AG20443 (cell line): ENCODE results near the gene ANXA6.

Source experiments
- DNase-seq: peaks from one replicate; pipeline ENCODE4 v3.0.0; 2012; ENCODE audit warnings: low spot score, mixed read lengths

The ANXA6 gene

DNA sequence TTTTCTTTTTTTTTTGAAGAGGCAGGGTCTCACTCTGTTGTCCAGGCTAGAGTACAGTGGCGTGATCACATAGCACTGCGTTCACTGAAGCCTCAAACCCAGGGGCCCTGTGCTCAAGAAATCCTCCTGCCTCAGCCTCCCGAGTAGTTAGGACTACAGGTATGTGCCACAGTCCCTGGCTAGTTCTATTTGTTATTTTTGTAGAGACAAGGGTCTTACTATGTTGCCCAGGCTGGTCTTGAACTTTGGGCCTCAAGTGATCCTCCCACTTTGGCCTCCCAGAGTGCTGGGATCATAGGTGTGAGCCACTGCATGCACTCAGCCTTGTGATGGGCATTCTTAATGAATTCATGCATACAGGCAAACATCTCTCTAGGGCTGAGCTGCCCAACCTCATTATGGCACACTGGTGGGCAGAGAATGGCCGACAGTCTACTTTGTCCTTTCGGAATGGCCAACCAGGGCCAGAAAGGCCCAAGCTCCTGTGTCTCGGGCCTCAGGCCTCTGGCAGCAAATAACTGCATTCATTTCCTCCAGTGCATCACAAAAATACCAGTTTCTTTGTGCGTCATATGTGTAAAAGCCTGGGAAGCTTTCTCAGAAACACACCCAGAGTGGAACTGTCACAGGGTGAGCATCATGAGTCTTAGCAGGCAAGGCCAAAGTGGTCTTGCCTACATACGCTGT lies 27.2 kb downstream of the ANXA6 start:
- DNase-seq: no peak

DNA sequence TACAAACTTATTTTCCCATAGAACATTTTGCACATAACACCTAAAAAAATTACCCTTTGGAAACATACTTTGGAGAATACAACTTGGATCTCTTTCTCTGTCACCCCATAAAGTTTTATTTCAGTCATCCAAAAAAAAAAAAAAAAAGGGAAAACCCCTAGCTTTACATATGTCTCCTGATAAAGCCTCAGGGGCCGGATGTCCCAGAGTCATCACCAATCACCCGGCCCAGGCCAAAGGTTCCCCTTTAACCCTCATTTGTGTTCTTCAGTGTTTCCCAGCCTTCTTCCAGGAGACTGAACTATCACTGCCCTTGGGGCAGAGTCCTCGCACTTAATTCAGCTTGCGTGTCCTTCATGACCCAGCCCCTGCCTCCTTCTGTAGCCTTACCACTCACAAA lies 28.8 kb downstream of the ANXA6 start:
- no peak for DNase-seq

DNA sequence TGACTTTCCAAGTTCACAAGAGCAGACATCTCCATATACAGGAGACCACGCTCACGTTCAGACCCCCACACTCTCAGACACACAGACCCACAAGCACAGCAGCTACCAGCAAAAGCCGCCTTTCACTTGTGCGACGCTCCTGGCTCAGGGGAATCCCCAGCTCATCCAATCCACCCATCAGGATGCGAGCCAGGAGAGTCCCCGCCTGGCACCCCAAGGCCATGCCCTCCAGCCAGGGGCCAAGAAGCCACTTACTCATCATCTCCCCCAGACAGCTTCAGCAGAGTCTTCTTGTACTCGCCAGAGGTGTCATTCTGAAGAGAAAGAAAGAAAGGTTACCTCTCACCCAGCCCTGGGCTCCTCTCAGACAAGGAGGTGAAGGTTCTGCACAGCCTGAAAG lies 29.7 kb downstream of the ANXA6 start:
- DNase-seq: no peak

DNA sequence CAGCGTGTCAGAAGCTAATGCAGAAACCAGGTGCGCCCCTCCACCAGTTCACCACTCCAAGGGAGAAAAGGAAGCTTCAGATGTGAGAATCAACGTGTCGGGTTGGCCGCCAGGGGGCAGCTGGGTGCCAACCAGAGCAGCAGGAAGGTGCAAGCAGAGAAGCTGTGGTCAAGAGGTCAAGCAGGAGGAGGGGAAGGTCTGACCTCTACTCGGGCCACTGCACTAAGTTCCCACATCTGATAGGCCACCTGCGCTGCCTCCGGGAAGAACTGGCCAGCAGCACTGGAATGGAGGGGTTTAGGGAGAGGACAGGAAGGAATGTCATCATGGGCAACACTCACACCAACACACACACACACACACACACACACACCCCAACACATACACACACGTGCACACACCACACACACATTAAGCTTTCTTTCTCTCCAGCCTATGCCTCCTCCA lies 31.4 kb downstream of the ANXA6 start:
- DNase-seq: peak; percentile 79

DNA sequence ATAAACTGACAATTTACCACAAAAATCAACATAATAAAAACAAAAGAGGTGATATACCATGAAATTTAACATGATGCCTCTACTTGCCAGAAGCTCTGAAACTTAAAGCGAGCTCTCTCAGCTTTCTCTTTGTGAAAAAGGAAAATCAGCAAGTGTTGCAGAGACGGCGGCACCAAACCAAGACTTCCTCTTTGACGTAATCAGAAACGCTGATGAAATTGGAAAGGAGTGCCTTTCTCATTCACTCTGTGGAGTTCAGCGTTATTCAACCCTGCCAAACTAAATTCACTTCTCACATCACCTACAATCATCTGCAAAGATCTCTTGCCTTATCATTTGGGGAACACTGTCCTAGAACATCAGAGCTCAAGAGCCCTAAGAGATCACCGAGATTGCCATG lies 32.2 kb downstream of the ANXA6 start:
- no peak for DNase-seq

DNA sequence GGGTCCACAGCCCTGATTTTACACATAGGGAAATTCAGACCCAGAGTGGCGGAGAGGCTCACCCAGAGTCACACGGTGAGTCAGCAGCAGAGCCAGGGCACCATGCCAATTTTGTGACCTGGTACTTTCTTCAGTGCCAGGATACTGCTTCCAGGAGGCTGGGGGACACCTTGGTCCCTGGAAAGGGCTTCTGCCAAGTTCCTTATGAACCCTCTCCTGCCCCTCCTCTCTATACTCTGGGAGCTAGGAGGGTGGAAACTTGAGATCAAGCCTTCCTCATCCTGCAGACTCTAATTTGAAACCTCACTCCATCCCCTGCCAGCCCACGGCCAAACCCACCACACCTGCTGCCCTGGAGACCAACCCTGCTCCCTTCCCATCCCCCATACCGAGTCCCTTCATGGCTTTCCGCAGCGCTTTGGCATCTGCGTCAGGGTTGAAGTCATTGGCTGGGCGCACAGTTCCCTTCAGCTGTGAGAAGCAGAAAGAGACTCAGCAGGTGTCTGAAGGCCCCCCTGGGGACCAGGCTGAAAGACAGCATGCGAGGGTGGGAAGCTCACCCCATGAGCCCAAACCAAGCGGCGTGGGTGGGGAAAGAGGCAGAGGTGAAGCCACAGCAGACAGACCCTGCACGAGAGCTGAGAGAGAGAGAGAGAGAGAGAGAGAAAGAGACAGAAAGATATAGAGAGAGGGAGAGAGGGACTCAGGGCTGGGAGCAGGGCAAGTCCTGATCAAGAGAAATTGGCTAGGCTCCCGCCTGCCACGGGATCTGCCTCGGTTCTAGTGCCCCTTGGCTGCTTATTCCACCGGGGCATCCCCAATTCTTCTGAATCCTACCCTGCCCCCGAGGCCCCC lies 33.5 kb downstream of the ANXA6 start:
- DNase-seq: peak; percentile 27

DNA sequence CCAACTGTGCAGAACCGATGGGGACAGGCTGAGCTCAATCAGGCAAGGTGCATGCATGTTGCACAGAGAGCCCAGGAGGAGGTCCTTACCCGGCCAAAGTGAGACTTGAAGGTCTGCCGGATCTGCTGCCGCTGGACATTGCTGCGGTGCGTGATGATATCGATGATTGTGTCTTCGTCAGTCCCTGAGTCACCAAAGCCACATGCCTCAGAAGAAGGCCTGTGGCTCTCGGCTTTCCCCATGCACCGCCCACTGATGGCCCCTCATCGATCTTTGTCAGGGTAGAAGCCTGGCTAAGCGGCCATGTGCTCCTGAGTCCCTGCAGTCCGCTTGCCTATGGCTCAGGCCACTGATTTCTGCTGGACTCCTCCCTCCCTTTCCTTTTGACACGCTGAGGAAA lies 34.8 kb downstream of the ANXA6 start:
- no peak for DNase-seq

DNA sequence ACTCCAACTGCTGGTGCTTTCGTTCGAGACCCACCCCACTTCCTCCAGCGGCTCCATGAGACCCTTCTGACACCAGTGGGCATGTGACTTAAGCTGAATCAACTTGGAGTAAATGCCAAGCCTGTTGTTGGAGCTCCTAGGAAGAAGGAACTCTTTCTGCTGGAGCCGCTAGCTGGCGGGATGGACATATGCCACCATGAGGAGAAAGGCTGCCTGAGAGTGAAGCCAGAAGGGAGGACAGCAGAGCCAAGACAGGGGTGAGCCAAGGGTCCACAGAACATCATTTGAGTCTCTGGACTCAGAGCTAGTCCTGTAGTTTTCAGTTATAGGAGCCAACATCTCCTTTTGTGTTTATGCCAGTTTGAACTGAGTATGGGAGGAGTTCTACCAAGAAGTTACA lies 35.9 kb downstream of the ANXA6 start:
- no peak for DNase-seq

DNA sequence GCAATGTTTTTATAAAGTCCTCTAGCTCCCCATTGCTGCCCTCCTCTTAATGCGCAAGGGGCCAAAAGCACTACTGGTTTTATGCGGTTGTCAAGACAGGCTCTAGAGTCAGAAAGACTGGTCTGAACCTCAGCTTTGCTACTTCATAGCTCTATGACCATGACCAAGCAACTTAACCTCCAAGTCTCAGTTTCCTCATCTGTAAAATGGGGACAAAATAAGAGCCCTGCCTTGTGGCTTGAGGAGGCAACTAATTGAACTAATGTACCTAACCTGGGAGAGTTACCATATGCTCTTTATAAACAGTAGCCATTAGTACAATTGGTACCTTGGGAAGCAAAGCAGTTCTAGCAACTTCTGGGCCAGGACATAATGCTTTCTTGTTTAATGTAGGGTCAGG lies 36.5 kb downstream of the ANXA6 start:
- no peak for DNase-seq

DNA sequence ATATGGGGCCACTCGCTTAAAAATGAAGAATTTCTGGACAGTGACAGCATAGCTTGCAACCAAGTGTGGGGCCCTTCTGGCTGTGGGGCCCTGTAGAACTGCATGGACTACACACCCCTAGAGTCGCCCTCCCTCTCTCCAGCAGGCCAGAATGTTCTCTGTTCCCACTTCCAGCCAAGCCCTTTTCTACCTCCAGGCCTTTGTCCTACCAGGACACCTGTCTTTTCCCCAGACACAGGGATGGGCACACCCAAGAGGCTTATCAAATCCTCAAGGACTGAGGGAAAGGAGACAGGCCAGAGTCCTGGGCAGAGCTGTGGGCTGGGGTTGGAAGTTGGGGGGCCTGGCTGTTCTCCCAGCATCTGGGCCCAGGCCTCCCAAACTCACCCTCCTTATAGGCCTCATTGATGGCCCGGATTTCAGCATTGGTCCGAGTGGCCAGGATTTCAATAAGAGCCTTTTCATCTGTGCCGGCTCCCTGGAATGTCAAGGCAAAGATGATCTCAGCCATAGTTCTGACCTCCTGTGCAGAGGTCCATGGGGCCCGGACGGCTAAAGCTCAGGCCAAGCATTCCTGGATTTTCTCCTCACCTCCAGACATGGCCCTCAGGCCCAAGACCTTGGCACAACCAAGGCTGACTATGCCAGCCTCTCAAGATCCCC lies 38.5 kb downstream of the ANXA6 start:
- DNase-seq: no peak

DNA sequence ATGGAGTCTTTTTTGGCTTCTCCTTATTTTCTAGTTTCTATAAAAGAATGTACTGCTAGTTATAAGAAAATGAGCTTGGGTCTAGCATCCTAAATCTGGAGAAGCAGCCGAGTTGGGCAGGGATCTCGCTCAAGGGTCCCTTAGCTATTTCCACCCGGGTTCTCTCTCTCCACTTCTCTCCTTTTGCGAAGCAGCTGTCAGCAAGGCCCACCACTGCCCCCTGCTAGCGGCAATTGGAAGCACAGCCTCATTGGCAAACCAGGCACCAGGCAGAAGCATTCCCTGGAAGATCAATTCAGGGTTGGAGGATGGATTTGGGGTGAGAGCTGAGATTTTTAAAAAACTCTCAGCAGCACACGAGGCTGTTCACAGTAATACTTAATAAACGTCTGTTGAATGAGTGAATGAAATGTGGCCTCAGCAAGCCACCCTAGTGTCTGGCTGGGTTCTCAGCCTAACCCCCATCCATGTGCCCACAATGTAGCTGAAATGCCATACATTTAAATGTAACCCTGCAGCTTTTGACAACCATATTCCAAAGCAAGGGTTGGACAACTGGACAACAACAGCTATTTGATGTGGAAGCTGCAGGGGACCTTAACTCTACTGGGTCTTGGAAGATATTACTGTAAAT lies 42.2 kb downstream of the ANXA6 start:
- DNase-seq: peak; percentile 86

DNA sequence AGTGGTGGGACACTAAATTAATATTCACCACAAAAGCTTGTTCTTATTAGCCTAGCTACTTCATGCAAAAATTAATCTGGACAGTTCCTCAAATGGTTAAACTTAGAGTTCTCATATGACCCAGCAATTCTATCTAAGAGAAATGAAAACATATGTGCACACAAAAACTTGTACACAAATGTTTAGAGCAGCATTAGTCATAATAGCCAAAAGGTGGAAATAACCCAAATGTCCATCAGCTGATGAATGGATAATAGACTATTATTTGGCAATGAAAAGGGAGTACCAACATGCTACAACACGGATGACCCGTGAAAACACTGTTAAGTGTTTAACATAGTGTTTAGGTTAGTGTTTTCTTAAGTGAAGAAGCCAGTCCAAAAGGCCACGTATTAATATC lies 43.9 kb downstream of the ANXA6 start:
- DNase-seq: no peak

DNA sequence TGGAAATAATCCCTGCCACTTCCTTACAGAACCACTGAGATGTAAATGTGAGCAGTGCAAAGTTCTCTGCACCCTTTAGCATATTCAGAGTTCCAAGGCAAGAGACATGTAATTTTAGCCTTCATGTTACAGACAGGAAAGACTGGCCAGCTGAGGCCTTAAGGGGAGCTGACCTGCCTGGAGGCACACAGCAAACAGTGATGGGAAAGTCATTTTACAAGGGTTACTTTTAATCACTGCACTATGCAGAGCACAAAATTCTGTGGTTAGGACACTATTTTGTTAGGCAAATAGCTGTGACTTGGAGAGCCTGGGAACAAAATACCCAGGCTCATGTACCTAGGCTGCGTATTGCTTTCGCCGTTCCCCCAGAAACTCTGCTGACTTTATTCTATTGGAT lies 46.6 kb downstream of the ANXA6 start:
- DNase-seq: no peak

DNA sequence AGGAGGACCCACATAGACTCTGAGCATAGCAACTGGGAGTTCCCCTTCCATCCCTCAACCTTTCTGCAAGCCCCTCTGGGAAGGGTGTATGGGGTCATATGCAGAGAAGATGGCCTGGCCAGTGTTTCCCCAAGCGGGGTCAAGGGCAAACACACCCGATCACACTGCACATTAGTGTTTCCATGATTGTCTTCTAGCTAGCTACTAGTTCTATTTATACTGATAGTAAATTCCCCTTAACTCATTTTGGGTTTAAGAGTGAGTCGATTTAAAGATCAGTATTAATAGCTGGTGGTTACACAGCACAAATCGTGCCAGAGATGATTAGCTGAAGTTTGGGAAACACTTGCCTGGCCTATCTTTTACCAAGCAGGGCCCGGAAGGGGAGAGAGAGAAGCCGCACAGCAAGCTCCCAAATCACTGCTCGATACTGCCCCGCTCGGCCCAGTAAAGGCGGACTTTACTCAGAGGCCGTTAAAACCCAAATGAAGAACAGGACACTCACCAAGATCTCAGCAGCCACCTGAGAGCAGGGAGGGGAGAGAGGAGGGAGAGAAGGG lies 47.4 kb downstream of the ANXA6 start:
- DNase-seq: no peak

DNA sequence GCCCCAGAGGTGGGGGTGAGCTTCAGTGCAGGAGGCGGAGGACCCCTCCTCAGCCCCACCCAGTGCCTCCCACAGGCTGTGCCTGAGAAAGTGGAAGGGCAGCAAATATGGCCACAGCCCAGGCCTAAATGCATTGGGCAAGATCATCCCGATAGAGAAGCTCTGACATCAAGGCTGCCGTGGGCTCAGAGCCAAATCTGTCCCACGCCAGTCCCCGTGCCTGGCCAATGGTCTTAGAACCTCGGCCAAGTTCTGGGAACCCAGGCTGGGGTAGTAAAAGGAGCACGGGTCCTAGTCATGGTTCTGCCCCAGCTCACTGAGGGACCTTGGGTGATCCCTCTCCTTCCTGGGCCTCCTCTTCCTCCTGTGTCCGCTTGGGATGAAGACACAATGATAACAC lies 49.0 kb downstream of the ANXA6 start:
- no peak for DNase-seq

DNA sequence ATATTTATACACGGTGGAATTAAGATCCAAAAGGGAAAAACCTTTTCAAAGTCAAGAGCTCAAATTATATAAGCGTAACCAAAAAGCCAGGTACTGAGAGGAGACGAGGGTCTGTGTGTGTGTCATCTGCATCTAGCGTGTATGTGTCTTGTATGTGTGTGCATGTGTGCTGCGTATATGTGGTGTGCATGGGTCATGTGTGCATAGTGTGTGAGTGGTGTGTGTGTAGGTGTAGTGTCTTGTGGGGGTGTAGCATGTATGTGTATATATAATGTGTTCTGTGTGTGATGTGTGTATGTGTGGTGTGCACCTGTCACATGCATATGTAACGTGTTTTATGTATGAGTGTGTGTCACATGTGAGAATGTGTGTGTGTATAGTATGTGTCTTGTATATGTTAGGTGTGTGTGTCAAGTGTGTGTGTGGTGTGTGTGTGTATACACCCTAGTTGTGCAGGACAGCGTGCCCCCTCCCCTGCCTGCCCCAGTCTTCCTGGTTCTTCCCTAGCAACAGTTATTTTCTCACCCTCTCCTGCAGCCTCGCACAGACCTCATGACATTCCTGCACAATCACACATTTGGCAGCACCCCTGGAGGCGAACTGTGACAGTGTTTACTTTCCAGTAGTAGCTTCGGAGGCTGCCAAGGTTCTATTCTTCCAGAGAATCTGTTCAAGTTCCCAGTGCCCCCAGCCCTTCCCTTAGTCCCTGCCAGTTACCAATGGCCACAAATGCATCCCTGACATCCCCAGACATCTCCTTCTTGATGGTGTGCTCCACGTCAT lies 49.6 kb downstream of the ANXA6 start:
- DNase-seq: peak; percentile 60

DNA sequence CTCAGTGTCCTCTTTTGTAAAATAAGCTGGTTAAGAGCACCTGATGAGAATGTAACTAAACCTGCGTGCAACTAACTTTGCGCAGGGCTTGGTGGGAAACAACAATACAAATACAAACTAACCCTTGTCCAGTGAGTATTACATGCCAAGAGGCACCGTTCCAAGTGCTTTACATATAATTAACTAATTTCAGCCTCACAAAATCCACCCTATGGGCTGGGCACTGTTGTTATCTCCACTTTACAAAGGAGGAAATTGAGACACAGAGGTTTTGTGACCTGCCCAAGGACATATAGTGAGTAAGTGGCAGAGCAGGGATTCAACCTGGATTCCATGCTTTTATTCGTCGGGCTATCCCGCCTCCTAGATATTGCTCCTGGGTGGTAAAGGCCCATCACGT lies 50.5 kb downstream of the ANXA6 start:
- DNase-seq: no peak

DNA sequence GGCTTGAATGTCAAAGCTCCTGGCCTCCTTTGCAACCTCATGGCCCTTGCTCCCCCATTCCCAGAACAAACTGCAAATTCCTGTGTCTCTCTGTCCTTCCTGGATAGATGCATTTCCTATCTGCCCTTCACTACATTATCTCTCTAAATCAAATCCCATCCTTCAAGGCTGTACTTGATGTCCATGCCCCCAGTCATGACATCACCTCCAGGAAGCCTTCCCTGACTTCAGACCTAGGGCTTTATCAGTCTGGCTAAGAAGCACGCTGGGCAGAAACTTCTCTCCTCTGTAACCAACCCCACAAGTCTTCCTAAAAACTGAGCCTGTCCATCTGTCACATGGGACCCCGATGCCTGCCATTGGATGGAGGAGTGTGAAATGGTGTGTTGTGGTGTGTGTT lies 51.1 kb downstream of the ANXA6 start:
- no peak for DNase-seq

DNA sequence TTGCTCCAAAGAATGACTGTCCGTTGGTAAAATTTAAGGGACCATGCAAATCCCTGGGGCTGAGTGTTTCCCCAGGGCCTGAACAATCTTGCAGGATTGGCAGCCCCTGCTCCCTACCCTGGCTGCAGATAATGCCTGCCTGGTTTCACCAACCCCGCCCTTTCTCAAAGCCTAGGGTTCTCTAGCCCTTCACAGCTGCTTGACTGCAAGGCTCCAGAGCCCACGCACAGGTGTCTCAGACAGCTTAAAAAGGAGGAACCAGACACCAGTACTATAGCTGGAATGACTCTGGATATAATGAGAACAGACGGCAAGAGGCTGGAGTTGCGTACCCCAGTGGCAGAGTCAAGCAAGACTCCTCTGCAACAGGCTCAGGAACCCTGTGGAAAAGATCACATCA lies 51.5 kb downstream of the ANXA6 start:
- no peak for DNase-seq

DNA sequence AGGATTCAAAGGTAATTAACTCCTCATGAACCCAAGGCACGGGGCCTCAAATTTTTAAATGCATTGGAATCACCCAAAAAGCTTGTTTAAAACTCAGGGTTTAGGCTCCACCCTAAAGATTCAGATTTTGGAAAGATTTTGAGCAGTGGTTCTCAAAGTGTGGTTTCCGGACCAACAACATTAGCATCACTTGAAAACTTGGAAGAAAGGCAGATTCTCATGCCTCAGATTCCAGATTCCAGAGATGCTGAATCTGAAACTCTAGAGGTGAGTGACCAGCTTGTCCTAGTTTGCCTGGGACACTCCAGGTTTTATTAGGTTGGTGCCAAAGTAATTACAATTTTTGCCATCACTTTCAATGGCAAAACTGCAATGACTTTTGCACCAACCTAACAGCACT lies 52.0 kb downstream of the ANXA6 start:
- no peak for DNase-seq

DNA sequence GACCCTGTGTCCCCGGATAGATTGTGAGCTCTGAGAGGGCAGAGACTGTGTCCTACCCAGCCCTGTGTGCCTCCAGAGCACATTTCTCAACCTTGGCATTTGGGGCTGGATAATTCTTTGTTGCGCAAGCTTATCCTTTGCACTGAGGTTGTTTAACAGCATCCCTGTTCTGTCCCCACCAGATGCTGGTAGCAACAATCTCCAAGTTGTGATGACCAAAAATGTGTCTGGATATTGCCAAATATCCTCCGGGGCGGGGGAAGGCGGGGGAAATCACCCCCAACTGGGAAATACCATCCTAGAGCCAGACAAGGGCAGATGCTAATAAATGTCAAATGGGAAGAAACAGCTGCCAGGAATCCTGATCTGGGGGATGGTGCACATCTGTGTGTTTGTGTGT lies 52.8 kb downstream of the ANXA6 start:
- DNase-seq: peak; percentile 82

DNA sequence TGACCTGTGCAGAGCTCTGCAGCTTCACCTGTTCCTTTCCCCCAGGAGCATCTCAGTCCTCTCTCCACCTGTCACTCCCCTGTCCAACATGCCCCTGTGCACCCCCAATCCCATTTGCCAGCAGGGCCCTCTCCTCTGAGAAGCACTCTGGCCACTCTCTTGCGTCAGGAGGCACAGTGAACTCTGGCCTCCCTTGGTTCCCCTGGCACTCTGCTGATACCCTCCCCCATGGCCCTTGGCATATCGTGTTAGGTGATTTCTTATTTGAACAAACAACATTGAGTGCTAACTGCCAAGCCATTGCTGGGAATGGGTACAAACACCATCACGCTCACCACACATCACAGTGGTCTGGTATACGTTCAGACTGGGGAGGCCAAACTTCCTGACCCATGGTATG lies 55.8 kb downstream of the ANXA6 start:
- no peak for DNase-seq
